Activated CD4-positive, CD25-positive, alpha-beta regulatory T cell treated with anti-CD3 and anti-CD28 coated beads, Interleukin-2, amount 50 U/mL, for 72 hours (primary cell): Measurements from ENCODE around the gene ZNF256.

ENCODE experiments used
- DNase-seq: peaks from one replicate; pipeline ENCODE4 v3.0.0; 2021

The ZNF256 gene

DNA sequence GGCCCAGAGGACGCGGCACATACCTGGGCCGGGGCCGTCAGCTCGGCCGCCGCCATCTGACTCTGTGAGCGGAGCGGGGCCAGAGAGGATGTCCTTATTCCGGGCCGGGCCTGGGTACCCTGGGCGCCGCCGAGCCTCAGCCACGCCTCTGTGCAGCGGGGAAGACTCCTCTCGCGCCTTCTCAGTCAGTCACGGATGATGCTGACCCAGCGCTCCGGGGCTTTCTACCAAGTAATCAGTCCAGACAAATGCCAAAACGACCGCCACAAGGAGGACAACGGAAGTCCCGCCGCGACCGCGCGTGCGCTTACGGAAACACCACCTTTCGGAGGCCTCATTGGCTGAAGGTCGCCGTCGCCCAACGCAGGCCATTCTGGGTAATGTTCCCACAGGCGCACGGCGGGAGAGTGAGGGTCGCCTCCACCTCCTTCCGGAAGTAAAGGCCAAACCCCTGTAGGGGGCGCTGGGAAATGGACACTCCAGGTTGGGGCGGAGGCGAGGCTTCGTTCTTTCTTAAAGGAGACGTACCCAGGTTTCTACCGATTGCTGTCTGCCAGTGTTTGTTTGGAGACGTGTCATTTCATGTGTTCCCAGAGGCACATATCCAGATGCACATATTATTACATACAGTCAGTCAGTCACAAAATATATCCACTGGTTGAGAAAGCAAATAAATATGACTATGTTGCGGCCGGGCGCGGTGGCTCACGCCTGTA is at the start of gene ZNF256:
ZNF256 (minus strand) TSS at position 288 of the 716 bp plus-strand sequence; CDS start at position 56, 232 bp downstream.
- peak; percentile 84 for DNase-seq

- no peak for DNase-seq
Observed at GRCh38 chr19:57992841-57993240, 45.3 kb upstream of the ZNF256 start.

GRCh38 chr19:57978586-57979289 is 31.2 kb upstream of the ZNF256 start:
- no peak for DNase-seq

DNA sequence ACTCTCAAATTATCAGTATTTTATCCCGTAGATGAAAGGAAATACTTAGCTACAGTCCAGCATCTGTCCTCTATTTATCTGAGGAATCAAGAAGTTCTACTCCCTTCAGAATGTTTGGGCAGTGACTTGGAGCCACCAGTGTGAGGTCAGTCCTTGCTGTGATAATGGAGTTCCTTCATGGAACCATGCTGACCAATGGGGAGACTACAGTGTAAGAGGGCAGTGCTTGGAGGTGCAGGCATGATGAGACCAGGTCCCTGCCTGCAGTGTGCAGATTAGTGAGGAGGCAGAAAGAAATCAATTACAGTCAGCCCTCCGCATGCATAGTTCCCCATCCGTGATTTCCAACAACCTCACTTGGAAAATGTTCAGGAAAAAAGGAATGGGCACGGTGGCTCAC is 26.9 kb upstream of the ZNF256 start, which contains the start of gene C19orf18:
C19orf18 (minus strand) TSS at position 101 of the 400 bp plus-strand sequence. CDS start 102 bp downstream, outside the sequence.
- DNase-seq: no peak

- no peak for DNase-seq
Observed at GRCh38 chr19:57964761-57965160, 17.3 kb upstream of the ZNF256 start.

DNA sequence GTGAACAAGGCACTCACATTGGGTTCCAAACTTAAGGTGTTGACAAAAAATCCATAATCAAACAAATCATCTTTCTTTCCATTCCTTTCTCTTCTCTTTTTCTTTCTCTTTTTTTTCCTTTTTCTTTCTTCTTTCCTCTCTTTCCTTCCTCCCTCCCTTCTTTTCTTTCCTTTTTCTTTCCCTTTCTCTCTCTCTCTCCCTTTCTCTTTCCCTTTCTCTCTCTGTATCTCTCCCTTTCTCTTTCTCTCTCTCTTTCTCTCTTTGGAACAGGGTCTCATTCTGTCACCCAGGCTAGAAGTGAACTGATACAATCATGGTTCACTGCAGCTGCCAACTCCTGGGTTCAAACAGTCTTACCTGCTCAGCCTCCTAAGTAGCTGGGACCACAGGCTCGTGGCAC is 14.3 kb upstream of the ZNF256 start:
- DNase-seq: no peak

GRCh38 chr19:57954996-57955395 is 7.5 kb upstream of the ZNF256 start:
- no peak for DNase-seq

- no peak for DNase-seq
Observed at GRCh38 chr19:57949702-57950101, 2.2 kb upstream of the ZNF256 start.

DNA sequence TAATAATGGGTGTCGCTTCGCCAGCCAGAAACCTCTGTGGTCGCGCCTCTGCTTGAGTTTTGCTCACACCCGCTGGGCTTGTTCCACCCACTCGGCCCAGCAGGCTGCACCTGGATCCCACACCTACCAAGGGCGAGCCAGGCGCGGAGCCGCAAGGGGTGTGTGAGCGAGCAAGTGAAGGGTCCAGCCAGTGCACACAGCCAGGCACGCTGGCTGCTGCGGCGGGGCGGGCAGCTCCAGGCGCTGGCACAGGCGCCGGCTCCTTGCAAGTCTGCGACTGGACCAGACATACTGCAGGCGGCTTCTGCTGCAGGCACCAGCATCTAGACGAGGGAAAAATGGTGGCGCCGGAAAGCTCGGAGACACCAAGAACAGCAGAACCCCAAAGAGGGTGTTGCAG is 1.8 kb upstream of the ZNF256 start:
- no peak for DNase-seq

DNA sequence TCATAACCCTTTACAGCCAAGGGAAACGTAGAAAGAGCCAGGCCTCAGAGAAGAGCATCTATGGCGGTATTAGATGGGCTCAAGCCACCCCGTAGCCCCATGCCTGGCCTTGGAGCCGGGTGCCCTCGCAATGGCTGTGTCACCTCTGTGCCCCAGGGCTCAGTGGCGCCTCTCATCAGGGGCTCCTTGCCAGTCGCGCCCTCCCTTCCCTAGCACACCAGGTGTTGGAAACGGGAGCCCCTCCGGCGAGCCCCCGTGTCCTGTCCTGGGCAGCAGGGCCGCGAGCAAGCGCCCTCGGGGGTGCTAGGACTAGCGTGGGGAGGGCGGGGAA is 453 bp downstream of the ZNF256 start:
- DNase-seq: no peak

DNA sequence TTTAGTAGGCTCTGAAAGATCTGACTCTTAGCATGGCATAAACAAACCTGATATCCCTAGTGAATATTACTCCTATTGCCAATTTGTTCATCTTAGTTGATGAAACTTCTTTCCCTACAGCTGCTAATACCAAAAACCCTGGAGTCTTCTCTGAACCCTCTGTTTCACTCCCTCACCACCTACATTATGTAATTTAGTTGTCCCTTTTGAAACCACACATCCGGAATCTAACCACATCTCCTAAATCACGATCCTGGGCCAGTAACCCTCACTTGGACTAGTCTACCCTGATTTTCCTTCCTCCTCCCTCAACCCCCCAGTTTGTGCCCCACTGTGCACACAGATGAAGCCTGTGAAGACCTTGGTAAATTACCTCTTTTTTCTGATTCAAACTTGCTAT is 1.2 kb downstream of the ZNF256 start:
- DNase-seq: no peak

DNA sequence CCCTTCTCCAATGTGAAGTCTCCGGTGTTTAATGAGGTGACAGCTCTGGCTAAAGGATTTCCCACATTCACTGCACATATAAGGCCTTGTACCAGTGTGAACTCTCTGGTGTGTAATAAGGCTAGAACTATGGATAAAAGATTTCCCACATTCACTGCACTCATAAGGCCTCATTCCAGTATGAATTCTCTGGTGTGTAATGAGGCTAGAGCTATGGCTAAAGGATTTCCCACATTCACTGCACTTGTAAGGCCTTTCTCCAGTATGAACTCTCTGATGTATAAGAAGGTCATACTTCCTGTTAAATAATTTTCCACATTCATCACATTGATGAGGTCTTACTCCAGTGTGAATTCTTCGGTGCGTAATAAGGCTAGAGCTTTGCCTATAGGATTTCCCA is 5.9 kb downstream of the ZNF256 start:
- DNase-seq: no peak

- DNase-seq: no peak
Observed at GRCh38 chr19:57935731-57936130, 11.8 kb downstream of the ZNF256 start.

DNA sequence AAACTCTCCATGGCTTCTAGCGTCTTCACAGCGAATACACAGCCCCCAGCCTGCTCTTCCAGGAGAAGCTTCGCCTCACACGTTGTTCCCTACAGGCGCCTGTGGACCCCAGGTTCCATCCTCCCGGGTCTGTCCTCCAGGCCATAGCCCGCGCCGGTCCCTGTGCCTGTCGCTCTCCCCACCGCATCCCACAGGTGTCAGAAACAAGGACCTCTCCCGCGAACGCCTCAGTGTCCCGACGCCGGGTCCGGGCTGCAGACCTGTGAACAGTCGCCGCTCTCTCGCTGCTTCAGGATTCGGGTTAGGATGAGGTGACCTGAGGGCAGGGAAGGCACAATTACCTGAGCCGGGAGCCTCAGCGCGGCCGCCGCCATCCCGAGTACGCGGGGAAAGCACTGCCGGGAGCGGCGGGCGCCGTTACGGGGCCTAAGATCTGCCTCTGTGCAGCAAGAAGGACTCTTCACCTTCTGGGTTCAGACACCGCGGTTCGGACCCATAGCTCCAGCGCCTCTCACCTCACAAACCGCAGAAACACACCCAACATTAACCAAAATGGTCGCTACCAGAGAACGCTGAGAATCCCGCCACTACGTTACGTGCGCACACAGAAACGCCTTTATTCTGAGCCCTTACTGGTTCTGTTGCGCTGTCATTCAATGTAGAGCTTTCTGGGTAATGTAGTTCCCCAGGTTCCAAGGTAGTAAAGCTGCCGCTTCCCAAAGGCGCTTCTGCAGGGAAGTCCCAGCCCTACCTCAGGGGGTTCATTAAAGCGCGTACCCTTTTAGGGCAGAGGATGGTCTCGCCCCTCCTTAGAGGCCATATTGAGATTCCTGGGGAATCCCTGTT is 12.5 kb downstream of the ZNF256 start, which contains the start of gene ZNF418:
ZNF418 (minus strand) TSS at position 583 of the 846 bp plus-strand sequence. CDS start 1,580 bp downstream, outside the sequence.
- no peak for DNase-seq

DNA sequence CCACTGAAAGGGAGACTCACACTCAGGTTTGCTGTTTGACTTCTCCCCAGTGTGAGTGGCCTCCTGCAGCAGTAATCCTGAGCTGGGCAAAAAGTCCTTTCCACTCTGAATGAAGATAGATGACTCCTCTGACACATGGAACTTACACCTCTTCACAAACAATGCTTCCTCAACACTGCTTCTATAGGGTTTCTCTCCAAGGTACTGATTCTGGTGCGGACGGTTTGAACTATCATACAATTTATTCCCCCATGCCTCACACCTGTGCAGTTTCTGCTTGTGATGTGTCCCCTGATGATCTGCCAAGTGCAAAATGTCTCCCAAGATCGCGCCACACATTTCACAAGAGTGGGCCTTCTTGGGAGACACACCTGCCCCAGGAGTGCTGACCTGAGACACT is 19.9 kb downstream of the ZNF256 start:
- DNase-seq: no peak

- DNase-seq: peak; percentile 75
Observed at GRCh38 chr19:57916168-57916995, 31.1 kb downstream of the ZNF256 start, which contains the start of gene ZNF417. ZNF417 (minus strand) TSS chr19:57916592; CDS start chr19:57916411, 181 bp downstream.

- DNase-seq: no peak
Observed at GRCh38 chr19:57914531-57914930, 33.0 kb downstream of the ZNF256 start.

GRCh38 chr19:57907394-57907793 is 40.1 kb downstream of the ZNF256 start:
- no peak for DNase-seq

DNA sequence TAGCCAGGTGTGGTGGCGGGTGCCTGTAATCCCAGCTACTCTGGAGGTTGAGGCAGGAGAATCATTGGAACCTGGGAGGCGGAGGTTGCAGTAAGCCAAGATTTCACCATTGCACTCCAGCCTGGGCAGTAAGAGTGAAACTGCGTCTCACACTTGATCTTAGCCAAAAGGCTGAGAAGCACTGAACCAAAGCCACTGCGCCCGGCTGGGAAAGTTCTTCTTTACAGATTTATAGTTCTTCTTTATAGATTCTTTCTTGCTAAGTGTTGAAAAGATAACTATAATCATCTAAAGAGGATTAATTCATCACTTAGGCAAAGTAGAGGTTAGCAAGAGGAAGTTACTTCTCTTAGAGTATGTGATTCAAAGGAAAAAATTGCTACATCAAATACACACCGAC is 42.2 kb downstream of the ZNF256 start:
- no peak for DNase-seq

GRCh38 chr19:57903618-57904184 is 43.8 kb downstream of the ZNF256 start:
- no peak for DNase-seq

DNA sequence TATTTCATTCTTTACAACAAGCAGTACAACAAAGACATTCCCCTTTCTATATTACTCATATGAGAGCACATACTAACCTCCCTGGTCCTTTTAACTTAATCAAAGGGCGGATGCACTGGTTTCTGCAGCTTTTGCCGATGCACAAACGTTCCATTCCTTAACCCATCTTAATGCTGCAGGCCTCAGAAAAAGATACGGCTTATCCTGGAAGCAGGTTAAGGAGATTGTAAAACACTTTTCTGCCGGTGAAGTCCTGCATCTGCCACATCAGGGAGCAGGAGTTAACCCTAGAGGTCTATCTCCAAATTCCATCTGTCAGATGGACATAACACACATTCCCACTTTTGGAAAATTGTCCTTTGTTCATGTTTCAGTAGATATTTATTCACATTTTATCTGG is 47.2 kb downstream of the ZNF256 start:
- no peak for DNase-seq
